Activated T-cell treated with anti-CD3 and anti-CD28 coated beads for 24 hours (primary cell): ENCODE results near the gene PTPN22.

Experiments used
- DNase-seq: peaks from one replicate; pipeline ENCODE4 v3.0.0-alpha.2; 2020; ENCODE audit warnings: low read depth

The PTPN22 gene

DNA sequence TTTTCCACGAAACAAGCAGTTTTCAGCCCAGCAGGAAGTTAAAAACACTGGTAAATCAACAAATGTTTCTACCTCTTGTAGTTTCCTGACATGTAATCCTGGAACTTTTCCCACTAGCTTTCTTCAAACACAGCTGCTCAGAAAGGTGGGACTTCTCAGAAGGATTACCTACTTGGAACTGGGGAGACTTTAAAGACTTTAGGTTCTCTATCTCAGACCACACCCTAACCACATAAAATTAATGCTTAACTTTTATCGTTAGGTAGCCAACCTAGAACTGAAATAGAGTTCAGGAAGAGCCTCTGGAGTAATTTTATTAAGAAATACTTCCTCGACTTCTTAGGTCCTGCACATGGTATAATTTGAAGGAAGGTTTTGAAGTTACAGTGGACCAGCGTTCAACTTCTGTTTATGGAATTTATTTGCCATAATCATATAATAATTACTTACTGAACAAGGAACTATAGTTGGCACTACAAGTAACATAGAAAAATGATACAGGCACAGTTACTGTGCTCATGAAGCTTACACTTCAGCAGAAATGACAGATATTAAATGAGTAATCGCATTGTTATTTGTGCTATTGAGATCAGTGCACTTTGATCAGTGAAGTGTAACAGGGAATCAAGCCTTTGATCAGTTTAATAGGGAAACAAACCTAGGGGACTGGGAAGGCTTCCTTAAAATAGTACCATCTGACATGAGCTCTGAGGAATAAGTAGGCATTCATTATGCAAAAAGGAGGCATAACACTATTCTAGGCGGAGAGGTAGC is 16.1 kb upstream of the PTPN22 start, which contains the start of gene BCL2L15:
Gene BCL2L15 (minus strand): TSS at position 180 of the 774 bp plus-strand sequence. CDS start 206 bp downstream, outside the sequence.
- DNase-seq = no peak

GRCh38 chr1:113886417-113887401 is 15.2 kb upstream of the PTPN22 start:
- no peak for DNase-seq

- no peak for DNase-seq
Observed at GRCh38 chr1:113881661-113882060, 10.1 kb upstream of the PTPN22 start.

GRCh38 chr1:113879739-113880038 is 8.2 kb upstream of the PTPN22 start:
- no peak for DNase-seq

DNA sequence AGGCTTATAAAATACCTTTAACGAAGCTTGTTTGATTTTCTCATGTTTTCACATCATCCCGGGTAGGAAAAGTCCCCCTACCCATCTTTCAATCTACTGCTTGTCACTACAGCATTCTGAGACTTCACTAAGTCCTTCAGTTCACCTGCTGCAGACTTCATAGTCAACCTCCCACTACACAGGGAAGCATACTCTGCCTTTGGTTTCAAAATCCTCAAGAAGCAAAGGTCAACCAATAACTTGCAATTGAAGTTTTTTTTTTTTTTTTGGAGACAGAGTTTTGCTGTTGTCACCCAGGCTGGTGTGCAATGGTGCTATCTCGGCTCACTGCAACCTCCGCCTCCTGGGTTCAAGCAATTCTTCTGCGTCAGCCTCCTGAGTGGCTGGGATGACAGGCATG is 4.7 kb upstream of the PTPN22 start:
- DNase-seq = no peak

GRCh38 chr1:113875714-113876113 is 4.2 kb upstream of the PTPN22 start:
- no peak for DNase-seq

- DNase-seq = no peak
Observed at GRCh38 chr1:113874012-113874879, 2.7 kb upstream of the PTPN22 start.

- no peak for DNase-seq
Observed at GRCh38 chr1:113872219-113872935, 865 bp upstream of the PTPN22 start.

GRCh38 chr1:113870778-113871177 is 734 bp downstream of the PTPN22 start:
- no peak for DNase-seq

- DNase-seq = no peak
Observed at GRCh38 chr1:113868387-113869083, 3.0 kb downstream of the PTPN22 start.

DNA sequence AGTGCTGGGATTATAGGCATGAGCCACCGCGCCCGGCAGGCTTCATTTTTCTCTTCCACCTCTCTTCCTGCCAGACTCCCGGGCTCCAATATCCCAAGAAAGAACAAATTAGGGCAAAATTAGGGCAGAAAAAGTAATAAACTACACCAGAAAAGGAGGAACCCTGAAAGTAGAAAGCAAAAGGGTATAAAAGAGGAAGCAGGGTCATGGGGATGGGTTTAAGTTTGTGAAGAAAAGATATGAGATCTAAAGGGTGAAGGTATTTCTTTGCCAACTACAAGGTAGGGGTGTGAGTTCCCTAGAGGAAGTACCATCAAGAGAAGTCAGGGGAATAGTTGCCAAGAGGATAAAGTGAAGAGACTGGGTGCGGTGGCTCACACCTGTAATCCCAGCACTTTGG is 9.9 kb downstream of the PTPN22 start:
- DNase-seq = no peak

GRCh38 chr1:113860891-113861290 is 10.6 kb downstream of the PTPN22 start:
- DNase-seq = no peak

DNA sequence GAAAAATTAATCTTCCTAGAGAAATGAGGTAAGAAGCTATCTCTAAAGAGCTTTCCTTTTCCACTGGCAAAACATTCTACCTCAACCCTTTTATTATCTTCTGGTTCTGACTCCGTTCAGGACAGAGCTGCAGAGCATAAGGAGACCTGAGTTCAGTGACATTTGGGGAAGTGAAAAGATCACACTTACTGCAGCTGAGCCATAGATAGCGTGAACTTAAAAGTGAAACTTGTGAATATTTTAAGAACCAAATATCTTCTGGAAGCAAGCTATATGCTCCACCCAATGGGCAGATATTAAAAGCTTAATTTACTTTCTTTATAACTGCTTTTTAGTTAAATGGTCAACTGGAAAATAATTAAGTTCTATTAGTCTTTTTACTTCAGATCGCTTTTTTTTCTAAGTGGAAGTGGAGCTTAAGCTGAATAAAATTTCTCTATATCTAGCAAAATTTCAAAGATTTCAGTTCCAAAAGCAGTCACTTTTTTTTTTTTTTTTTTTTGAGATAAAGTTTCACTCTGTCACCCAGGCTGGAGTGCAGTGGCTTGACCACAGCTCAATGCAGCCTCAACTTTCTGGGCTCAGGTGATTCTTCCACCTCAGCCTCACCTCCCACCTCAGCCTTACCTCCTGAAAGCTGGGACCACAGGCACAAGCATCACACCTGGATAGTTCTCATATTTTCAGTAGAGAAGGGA is 11.9 kb downstream of the PTPN22 start:
- DNase-seq = no peak

GRCh38 chr1:113858982-113859381 is 12.5 kb downstream of the PTPN22 start:
- no peak for DNase-seq

DNA sequence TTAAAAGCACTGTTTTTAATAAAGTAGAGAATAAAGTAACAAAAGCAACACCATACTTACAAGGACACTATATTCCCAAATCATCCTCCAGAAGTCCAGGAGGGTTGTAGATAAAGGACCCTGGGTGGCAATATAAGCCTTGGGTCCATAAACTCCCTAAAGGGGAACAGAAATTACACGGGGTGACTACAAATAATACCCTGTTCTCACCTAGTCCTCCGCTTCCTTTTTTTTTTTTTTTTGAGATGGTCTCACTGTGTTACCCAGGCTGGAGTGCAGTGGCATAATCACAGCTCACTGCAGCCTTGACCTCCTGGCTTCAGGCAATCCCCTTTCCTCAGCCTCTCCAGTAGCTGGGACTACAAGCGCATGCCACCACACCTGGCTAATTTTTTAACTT is 13.1 kb downstream of the PTPN22 start:
- DNase-seq = no peak

GRCh38 chr1:113857776-113858175 is 13.7 kb downstream of the PTPN22 start:
- no peak for DNase-seq

DNA sequence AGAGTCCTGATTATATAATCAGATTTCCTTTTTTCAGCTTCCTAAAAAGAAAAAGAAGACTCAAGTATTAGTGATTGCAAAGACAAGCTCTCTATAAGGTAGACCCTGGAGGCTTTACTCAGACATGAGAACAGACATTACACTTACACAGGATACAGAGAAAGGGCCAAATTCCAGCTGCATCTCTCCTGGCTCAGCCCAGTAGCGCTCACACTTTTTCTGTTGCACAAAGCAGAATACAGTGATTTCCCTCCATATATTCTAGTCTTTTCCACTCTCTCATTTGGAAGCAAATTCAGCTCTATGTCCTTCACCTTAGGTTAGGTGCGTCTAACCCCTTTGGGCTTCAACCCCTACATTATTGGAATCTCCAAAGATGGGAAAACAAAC is 15.1 kb downstream of the PTPN22 start:
- DNase-seq = no peak

DNA sequence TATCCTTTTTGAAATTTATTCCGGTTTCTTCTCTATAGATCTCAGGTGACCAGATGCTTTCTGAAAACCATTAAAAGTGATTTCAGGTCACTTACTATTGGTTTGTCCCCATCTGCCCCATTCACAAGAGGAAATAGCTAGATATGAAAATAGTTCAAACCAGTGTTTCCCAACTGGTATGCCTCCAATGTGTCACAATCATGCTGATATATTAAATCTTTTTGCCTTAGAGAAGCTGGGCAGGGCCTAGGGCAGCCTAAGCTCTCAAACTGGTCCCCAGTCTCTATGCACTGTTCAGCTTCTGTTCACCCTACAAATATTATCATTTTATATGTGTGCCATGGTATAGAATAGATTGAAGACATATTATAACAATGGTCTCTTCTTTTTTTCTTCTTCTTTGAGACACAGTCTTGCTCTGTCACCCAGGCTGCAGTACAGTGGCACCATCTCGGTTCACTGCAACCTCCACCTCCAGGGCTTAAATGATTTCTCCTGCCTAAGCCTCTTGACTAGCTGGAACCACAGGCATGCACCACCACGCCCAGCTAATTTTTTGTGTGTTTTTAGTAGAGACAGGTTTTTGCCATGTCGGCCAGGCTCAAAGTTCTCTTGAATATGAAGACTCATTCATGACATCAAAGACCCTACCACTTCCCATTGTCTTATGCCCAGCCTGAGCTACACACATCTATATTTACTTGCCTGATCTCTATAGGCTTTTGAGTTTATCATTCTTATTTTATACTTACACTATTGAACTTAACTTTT is 15.7 kb downstream of the PTPN22 start:
- no peak for DNase-seq

DNA sequence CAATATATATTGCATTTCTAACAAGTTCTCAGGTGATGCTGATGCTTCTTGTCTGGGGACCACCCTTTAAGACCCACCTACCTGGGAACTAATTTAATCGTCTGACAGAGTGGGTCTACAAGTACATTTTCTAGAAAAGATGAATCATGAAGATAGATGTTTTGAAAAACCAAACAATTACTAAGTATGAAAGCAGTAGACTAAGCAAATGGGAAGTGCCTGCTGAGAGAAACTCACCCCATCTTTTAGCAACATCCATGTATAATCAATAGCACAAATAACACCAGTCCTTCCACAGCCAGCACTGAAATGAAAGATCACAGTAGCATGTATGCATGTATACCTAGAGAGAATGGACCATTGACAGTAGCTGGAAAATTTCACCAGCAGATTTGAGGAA is 17.3 kb downstream of the PTPN22 start:
- no peak for DNase-seq
